Measurements from ENCODE around the gene SCGN.

GRCh38 chr6:25628471-25629197 is 23.4 kb upstream of the SCGN start:
- TF ChIP-seq, protein P1, sequence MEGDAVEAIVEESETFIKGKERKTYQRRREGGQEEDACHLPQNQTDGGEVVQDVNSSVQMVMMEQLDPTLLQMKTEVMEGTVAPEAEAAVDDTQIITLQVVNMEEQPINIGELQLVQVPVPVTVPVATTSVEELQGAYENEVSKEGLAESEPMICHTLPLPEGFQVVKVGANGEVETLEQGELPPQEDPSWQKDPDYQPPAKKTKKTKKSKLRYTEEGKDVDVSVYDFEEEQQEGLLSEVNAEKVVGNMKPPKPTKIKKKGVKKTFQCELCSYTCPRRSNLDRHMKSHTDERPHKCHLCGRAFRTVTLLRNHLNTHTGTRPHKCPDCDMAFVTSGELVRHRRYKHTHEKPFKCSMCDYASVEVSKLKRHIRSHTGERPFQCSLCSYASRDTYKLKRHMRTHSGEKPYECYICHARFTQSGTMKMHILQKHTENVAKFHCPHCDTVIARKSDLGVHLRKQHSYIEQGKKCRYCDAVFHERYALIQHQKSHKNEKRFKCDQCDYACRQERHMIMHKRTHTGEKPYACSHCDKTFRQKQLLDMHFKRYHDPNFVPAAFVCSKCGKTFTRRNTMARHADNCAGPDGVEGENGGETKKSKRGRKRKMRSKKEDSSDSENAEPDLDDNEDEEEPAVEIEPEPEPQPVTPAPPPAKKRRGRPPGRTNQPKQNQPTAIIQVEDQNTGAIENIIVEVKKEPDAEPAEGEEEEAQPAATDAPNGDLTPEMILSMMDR (IDR thresholded peaks at IDR 0.05; ENCODE audit: low read depth, low read length): no peak
- no peak for TF ChIP-seq EZH2phosphoT487 (IDR thresholded peaks at IDR 0.05; ENCODE audit: low read depth)

Measured in OCI-LY3 (cell line).